ENCODE measurements around the gene IL1RAPL1. TPM values are rescaled to one million over a fixed set of nuclear protein-coding genes. Genes with fewer than 3 reads are reported as not detected.

IL1RAPL1 gene
- total RNA-seq, 4 donors from 2014 or later, result 0.42 to 0.99 (median 0.46) TPM

DNA sequence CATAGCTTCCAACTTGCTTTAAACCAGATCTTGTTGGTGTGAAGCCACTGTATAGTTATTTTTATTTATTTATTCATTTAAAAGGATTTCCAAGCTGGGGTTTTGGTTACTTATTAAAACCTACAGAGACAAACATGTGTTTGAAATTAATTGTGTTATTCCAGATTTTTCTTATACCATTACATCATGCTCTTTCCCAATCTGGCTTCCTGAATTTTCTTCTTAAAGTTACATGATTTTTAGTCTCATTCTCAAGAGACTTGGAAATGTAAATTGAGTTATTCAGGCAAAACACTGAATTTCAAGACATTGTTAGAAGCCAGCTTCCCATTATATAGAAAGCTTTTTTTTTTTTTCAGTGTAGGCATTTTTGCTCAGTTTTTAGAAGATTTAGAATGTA, 381.9 kb downstream of the IL1RAPL1 start:
- Histone ChIP-seq H3K27me3 (no peaks in the 10 kb centered on the region), H3K27ac (replicated peaks in 1 of 4) (no peak overlapping the region), H3K4me3 (no peak overlapping the region), H3K36me3 (no peaks in the 10 kb centered on the region), H3K9me3 (no peaks in the 10 kb centered on the region), H3K4me1 (no peaks in the 10 kb centered on the region)
- intact Hi-C loops (cut with DNase I), result no loop called here
- DNase-seq (ENCODE audit: extremely low spot score), result no peak
- no peak for TF ChIP-seq EP300 (IDR thresholded peaks at IDR 0.05)

DNA sequence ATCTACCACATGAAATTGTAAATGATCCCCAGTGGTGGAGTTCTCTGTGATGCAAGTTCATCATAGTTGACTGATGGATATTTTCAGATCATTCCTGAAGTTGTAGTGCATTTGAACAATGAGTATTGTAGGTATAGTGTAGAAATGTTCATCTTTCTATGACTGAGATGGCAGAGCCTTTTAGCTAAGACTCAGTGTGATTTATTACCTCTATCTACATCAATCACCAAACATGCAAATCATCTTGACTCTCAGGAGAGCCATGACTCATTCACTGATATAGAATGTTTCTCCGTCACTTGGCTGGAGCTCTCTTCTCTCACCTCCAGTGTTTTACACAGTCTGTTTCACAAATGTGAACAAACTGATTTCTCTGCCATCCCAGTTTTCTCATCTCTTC, 392.6 kb downstream of the IL1RAPL1 start:
- intact Hi-C loops (cut with DNase I), result no loop called here
- Histone ChIP-seq H3K36me3 (no peaks in the 10 kb centered on the region), H3K4me1 (no peaks in the 10 kb centered on the region), H3K9me3 (no peaks in the 10 kb centered on the region), H3K27me3 (no peaks in the 10 kb centered on the region), H3K27ac (replicated peaks in 1 of 4) (no peak overlapping the region), H3K4me3 (no peak overlapping the region)
- no peak for TF ChIP-seq EP300 (IDR thresholded peaks at IDR 0.05)
- no peak for TF ChIP-seq POLR2A (IDR thresholded peaks at IDR 0.05; ENCODE audit: low read depth)
- no peak for TF ChIP-seq POLR2AphosphoS5 (IDR thresholded peaks at IDR 0.05)
- TF ChIP-seq, protein P1, sequence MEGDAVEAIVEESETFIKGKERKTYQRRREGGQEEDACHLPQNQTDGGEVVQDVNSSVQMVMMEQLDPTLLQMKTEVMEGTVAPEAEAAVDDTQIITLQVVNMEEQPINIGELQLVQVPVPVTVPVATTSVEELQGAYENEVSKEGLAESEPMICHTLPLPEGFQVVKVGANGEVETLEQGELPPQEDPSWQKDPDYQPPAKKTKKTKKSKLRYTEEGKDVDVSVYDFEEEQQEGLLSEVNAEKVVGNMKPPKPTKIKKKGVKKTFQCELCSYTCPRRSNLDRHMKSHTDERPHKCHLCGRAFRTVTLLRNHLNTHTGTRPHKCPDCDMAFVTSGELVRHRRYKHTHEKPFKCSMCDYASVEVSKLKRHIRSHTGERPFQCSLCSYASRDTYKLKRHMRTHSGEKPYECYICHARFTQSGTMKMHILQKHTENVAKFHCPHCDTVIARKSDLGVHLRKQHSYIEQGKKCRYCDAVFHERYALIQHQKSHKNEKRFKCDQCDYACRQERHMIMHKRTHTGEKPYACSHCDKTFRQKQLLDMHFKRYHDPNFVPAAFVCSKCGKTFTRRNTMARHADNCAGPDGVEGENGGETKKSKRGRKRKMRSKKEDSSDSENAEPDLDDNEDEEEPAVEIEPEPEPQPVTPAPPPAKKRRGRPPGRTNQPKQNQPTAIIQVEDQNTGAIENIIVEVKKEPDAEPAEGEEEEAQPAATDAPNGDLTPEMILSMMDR (IDR thresholded peaks at IDR 0.05), result no peak
- DNase-seq (ENCODE audit: extremely low spot score), result no peak
- 68% methylated on average over 1 of the region's 1 CpG for WGBS

DNA sequence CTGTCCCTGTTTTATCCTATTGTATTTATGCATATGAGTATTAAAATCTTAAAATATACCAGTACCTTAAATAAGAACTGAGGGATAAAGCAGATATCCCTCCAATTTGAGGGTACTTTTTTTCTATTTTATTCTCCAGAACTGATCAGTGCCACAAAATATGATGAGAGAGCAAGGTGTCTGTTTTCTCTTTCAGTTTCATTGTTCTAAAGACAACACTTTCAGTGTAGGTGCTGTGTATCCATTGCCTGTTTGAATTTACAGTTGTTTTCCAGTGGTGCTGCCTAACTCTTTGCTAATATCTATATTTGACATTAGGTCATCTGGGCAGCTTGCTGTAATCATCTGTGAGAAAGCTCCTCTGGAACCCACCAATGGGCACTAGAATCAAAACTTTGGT, 394.7 kb downstream of the IL1RAPL1 start:
- intact Hi-C loops (cut with DNase I), result no loop called here
- Histone ChIP-seq H3K4me3 (no peak overlapping the region), H3K36me3 (no peaks in the 10 kb centered on the region), H3K27ac (replicated peaks in 1 of 4) (no peak overlapping the region), H3K4me1 (no peaks in the 10 kb centered on the region), H3K27me3 (no peaks in the 10 kb centered on the region), H3K9me3 (no peaks in the 10 kb centered on the region)
- no peak for TF ChIP-seq POLR2AphosphoS5 (IDR thresholded peaks at IDR 0.05)
- TF ChIP-seq EP300 (IDR thresholded peaks at IDR 0.05), result no peak
- TF ChIP-seq, protein P1 (IDR thresholded peaks at IDR 0.05), result no peak
- no peak for TF ChIP-seq POLR2A (IDR thresholded peaks at IDR 0.05; ENCODE audit: low read depth)
- DNase-seq (ENCODE audit: extremely low spot score), result no peak

DNA sequence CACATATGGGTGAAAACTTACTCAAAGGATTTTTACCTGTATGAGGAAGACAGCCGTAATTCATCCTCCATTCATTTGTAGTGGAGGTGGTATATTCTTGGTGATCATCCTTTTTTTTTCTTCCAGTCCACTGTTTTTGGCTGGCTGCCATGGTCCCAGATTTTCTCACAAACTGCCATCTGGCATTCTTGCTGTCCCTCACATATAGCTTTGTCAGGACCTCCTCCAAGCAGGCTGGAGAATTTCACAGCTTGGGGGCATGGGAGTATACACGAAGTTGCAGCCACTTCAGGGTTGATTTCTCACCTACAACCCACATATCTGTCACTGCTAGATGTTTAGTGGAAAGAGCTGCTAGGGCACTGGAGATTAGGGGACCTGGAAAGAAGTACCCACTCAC, 401.0 kb downstream of the IL1RAPL1 start:
- Histone ChIP-seq H3K4me3 (no peak overlapping the region), H3K27ac (replicated peaks in 1 of 4) (no peak overlapping the region), H3K36me3 (no peaks in the 10 kb centered on the region), H3K4me1 (no peaks in the 10 kb centered on the region), H3K27me3 (no peaks in the 10 kb centered on the region), H3K9me3 (no peaks in the 10 kb centered on the region)
- TF ChIP-seq, protein P1 (IDR thresholded peaks at IDR 0.05), result no peak
- 65% methylated on average over 2 of the region's 2 CpGs for WGBS
- intact Hi-C loops (cut with DNase I), result no loop called here
- DNase-seq (ENCODE audit: extremely low spot score), result no peak

DNA sequence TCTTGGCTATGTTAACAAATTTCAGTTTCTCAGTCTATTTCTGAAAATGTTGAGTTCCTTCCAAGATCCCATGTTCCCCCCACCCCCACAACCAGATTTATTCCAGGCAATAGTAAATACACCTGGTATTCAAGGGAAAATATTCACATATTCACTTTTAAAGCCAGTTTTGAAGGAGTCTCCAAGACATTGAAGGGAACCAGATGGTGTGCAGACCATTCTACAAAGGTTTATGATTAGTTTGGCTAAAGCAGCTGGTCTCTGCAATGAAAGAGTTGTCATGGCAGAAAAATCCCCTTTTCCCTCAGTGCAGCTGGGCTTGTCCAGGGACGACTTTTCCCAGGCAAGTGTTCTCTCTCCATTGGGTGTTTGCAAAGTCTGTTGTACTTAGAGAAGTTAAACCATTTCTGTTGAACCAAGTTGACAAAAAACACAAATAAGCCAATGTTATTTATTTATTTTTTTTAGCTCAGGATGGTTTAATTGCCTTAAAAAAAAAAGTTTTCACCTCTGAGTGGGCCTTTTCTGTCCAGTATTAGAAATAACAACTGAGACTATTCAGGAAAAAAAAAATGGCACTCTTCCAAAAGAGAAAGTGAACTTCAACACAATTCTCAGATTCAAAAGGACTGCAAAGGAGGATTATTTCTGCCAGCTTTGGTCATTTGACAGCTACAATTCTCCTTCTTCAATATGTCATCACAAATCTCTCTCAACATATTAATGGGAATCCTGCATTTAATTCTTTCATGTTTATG, 410.6 kb downstream of the IL1RAPL1 start:
- TF ChIP-seq POLR2A (IDR thresholded peaks at IDR 0.05; ENCODE audit: low read depth) (no peak), POLR2AphosphoS5 (IDR thresholded peaks at IDR 0.05) (no peak), EP300 (IDR thresholded peaks at IDR 0.05) (no peak)
- Histone ChIP-seq H3K36me3 (no peaks in the 10 kb centered on the region), H3K4me3 (no peak overlapping the region), H3K9me3 (no peaks in the 10 kb centered on the region), H3K4me1 (no peaks in the 10 kb centered on the region), H3K27ac (replicated peaks in 1 of 4) (no peak overlapping the region), H3K27me3 (no peaks in the 10 kb centered on the region)
- DNase-seq (ENCODE audit: extremely low spot score), result no peak
- WGBS, result 44% methylated on average over 1 of the region's 1 CpG
- intact Hi-C loops (cut with DNase I), result no loop called here

DNA sequence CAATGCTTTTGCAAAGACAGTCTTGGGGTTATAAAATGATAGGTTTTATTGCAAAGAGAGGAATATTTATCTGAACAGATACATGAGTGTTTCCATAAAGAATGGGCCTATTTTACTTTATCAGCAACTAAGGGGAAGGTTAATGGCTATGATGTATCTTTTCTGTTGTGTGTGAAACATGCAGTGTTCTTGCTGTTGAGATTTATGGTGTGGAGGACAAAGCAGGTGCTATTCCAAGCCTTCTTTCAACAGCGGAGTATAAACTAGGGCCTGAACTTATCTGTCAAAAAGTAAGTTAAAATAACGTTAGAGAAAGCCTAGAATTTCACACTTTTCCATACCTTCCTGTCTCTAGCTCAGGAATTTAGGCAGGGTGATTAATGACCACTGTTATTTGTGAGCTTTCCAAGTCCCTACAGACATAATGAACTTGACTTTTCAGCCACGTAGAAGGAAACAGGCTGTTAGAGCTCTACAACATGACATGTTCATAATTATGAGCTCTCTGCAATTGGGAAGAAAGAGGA, 411.4 kb downstream of the IL1RAPL1 start:
- intact Hi-C loops (cut with DNase I), result no loop called here
- Histone ChIP-seq H3K9me3 (no peaks in the 10 kb centered on the region), H3K27ac (replicated peaks in 1 of 4) (no peak overlapping the region)

More for the DNA sequence above, 411.4 kb downstream of the IL1RAPL1 start:
- H3K36me3 ChIP-seq, result no peaks in the 10 kb centered on the region
- no peak for DNase-seq (ENCODE audit: extremely low spot score)
- H3K4me3 ChIP-seq, result no peak overlapping the region
- no peaks in the 10 kb centered on the region for H3K27me3 ChIP-seq
- no peaks in the 10 kb centered on the region for H3K4me1 ChIP-seq
- TF ChIP-seq EP300 (IDR thresholded peaks at IDR 0.05), result no peak
- no peak for TF ChIP-seq POLR2AphosphoS5 (IDR thresholded peaks at IDR 0.05)
- no peak for TF ChIP-seq POLR2A (IDR thresholded peaks at IDR 0.05; ENCODE audit: low read depth)
- TF ChIP-seq, protein P1 (IDR thresholded peaks at IDR 0.05), result no peak
- 24% methylated on average over 3 of the region's 3 CpGs for WGBS

Data from esophagus muscularis mucosa (tissue), 4 donors.